ENCODE data around the gene ANKIB1.

GRCh38 chr7:92205987-92206386 is 39.8 kb upstream of the ANKIB1 start:
- TF ChIP-seq EZH2 (IDR thresholded peaks at IDR 0.05) = no peak
- TF ChIP-seq POLR2AphosphoS5 (IDR thresholded peaks at IDR 0.05; ENCODE audit: borderline replicate concordance, low read depth, low read length) = no peak

Measured in SK-N-MC (cell line).